Caco-2 (cell line): ENCODE data around the gene CEBPZOS. TPM values are rescaled to one million over a fixed set of nuclear protein-coding genes. Genes with fewer than 3 reads are reported as not detected.

Source experiments
- BruUV-seq: library from RNA; stranded (reverse); fragments of 400-500 nt; replicated peaks from 2 replicates; lab custom pipeline; 2021; lab: Mats Ljungman, UMichigan
- CTCF ChIA-PET: fragments of 300-600 bp; sonication (Branson Sonifier 250); formaldehyde crosslinking; loops from one replicate; lab custom pipeline; 2022; ENCODE audit warnings: antibody characterized with exemption; lab: Charles Lee
- POLR2A ChIA-PET: fragments of 300-600 bp; sonication (Branson Sonifier 250); formaldehyde crosslinking; loops from one replicate; lab custom pipeline; 2022; ENCODE audit warnings: antibody characterized with exemption; lab: Charles Lee
- DNase-seq, 2 experiments: peaks; one replicate each; pipeline versions ENCODE4 v3.0.0 to v3.0.0-alpha.2; 2020 to 2022
- H3K27me3 ChIP-seq: replicated peaks from 2 replicates; pipeline ENCODE4 v1.6.0; 2011; ENCODE audit warnings: low read length; ENCODE audit not compliant: control insufficient read depth, insufficient read depth
- H3K36me3 ChIP-seq: 2 replicates; pipeline ENCODE4 v1.5.1; 2011; ENCODE audit warnings: low read length; ENCODE audit not compliant: control insufficient read depth, insufficient read depth
- H3K4me1 ChIP-seq: fragments of 250-450 bp; sonication (Bioruptor Pico); 2 replicates; pipeline ENCODE4 v1.5.1; 2020; ENCODE audit warnings: mild to moderate bottlenecking
- H3K4me3 ChIP-seq: 2 replicates; pipeline ENCODE4 v1.5.1; 2011; ENCODE audit warnings: low read depth, mild to moderate bottlenecking, control low read depth, low read length
- H3K9me3 ChIP-seq: fragments of 250-450 bp; sonication (Bioruptor Pico); 2 replicates; pipeline ENCODE4 v1.5.1; 2020; ENCODE audit warnings: mild to moderate bottlenecking, moderate library complexity
- H3K27ac Mint-ChIP-seq: one replicate; pipeline ENCODE4 v1.8.0; 2022; ENCODE audit warnings: mixed read lengths; ENCODE audit not compliant: unreplicated experiment
- H3K27me3 Mint-ChIP-seq: one replicate; pipeline ENCODE4 v1.8.0; 2022; ENCODE audit warnings: mixed read lengths; ENCODE audit not compliant: insufficient read depth, unreplicated experiment
- H3K36me3 Mint-ChIP-seq: one replicate; pipeline ENCODE4 v1.8.0; 2022; ENCODE audit warnings: mild to moderate bottlenecking, mixed read lengths; ENCODE audit not compliant: insufficient read depth, unreplicated experiment
- H3K4me1 Mint-ChIP-seq: one replicate; pipeline ENCODE4 v1.8.0; 2022; ENCODE audit warnings: low read depth, mixed read lengths; ENCODE audit not compliant: unreplicated experiment
- H3K4me3 Mint-ChIP-seq: one replicate; pipeline ENCODE4 v1.8.0; 2022; ENCODE audit warnings: mild to moderate bottlenecking, moderate library complexity, mixed read lengths; ENCODE audit not compliant: unreplicated experiment
- H3K9me3 Mint-ChIP-seq: one replicate; pipeline ENCODE4 v1.8.0; 2022; ENCODE audit warnings: mixed read lengths; ENCODE audit not compliant: unreplicated experiment
- intact Hi-C: fragments of 100-400 bp; cut with micrococcal nuclease; formaldehyde crosslinking; loops from one replicate; pipeline ENCODE4 v1.10.0; 2022; ENCODE audit not compliant: unreplicated experiment
- total RNA-seq: library from RNA; stranded (reverse); gene quantifications from 2 replicates; pipeline ENCODE4 v1.2.3, GENCODE V29; 2022
- TF ChIP-seq, protein P1 (sequence below), 2 experiments: fragments of 200-600 bp in 1 of 2; IDR thresholded peaks; 1 replicate in 1 of 2; 2 replicates in 1 of 2; pipeline versions ENCODE4 v1.5.1 to v1.8.0; 2011 to 2022; ENCODE audit warnings: antibody characterized with exemption in 1 of 2, control low read depth in 1 of 2, inconsistent platforms in 1 of 2, low read depth in 1 of 2, low read length in 1 of 2, mild to moderate bottlenecking in 1 of 2, moderate library complexity in 1 of 2; ENCODE audit not compliant: insufficient read depth in 1 of 2, severe bottlenecking in 1 of 2, unreplicated experiment in 1 of 2

CEBPZOS gene
- total RNA-seq, 1 experiment from 2014 or later, result 56.0 TPM

- Mint-ChIP-seq H3K36me3 (peaks cover 30% of the 10 kb centered on the region), H3K4me1 (peaks cover 15% of the 10 kb centered on the region), H3K4me3 (no peak overlapping the region), H3K9me3 (no peaks in the 10 kb centered on the region), H3K27me3 (no peaks in the 10 kb centered on the region), H3K27ac (no peak overlapping the region)
- intact Hi-C loops, result no loop called here
- Histone ChIP-seq H3K4me3 (no peak overlapping the region), H3K4me1 (peaks cover 24% of the 10 kb centered on the region), H3K36me3 (peaks cover 7% of the 10 kb centered on the region), H3K9me3 (no peaks in the 10 kb centered on the region), H3K27me3 (no peaks in the 10 kb centered on the region)
- DNase-seq, result no peak
- ChIA-PET POLR2A (no interaction called here), CTCF (no interaction called here)
- no TSS peak for BruUV-seq
- TF ChIP-seq, protein P1, sequence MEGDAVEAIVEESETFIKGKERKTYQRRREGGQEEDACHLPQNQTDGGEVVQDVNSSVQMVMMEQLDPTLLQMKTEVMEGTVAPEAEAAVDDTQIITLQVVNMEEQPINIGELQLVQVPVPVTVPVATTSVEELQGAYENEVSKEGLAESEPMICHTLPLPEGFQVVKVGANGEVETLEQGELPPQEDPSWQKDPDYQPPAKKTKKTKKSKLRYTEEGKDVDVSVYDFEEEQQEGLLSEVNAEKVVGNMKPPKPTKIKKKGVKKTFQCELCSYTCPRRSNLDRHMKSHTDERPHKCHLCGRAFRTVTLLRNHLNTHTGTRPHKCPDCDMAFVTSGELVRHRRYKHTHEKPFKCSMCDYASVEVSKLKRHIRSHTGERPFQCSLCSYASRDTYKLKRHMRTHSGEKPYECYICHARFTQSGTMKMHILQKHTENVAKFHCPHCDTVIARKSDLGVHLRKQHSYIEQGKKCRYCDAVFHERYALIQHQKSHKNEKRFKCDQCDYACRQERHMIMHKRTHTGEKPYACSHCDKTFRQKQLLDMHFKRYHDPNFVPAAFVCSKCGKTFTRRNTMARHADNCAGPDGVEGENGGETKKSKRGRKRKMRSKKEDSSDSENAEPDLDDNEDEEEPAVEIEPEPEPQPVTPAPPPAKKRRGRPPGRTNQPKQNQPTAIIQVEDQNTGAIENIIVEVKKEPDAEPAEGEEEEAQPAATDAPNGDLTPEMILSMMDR (IDR thresholded peaks at IDR 0.05; ENCODE audit: insufficient read depth in 1 of 2, low read depth in 1 of 2, low read length in 1 of 2, severe bottlenecking in 1 of 2, unreplicated experiment in 1 of 2), result no peak
Observed at GRCh38 chr2:37228788-37229187, 32.5 kb downstream of the CEBPZOS start.

DNA sequence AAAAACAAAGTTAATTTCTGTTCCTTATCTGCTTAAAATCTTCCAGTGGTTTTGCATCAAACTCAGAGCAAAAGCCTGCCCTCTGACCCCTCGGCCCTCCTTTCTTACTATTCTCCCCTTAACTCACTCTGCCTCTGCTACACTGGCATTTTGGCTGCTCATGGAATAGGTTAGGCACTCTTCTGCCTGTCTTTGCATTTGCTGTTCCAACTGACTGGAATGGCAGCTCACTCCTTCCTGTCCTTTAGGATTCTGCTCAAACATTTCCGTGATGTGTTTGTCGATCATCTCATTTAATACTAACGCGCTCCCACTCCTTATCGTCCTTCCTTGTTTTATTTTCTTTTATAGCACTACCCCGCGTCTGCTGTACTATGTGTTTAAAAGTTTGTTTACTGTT, 34.3 kb downstream of the CEBPZOS start:
- POLR2A ChIA-PET, result interaction anchor here (1.8 kb wide), 1 partner anchor 34 kb away, joined by 4 read pairs; no protein-coding TSS in a partner anchor
- H3K9me3 ChIP-seq, result no peaks in the 10 kb centered on the region
- Mint-ChIP-seq H3K9me3 (no peaks in the 10 kb centered on the region), H3K4me3 (no peak overlapping the region), H3K4me1 (peaks cover 7% of the 10 kb centered on the region), H3K27ac (no peak overlapping the region), H3K36me3 (peaks cover 28% of the 10 kb centered on the region), H3K27me3 (no peaks in the 10 kb centered on the region)
- TF ChIP-seq, protein P1 (IDR thresholded peaks at IDR 0.05; ENCODE audit: insufficient read depth in 1 of 2, low read depth in 1 of 2, low read length in 1 of 2, severe bottlenecking in 1 of 2, unreplicated experiment in 1 of 2), result no peak
- H3K4me3 ChIP-seq, result peak overlapping the region; percentile 98
- CTCF ChIA-PET, result no interaction called here
- DNase-seq, result no peak
- intact Hi-C loops, result loop anchor here (1.0 kb wide), 1 partner anchor 62 kb away; no protein-coding TSS in a partner anchor
- H3K36me3 ChIP-seq, result peaks cover 7% of the 10 kb centered on the region
- H3K27me3 ChIP-seq, result no peaks in the 10 kb centered on the region
- peaks cover 17% of the 10 kb centered on the region for H3K4me1 ChIP-seq
- no TSS peak for BruUV-seq

DNA sequence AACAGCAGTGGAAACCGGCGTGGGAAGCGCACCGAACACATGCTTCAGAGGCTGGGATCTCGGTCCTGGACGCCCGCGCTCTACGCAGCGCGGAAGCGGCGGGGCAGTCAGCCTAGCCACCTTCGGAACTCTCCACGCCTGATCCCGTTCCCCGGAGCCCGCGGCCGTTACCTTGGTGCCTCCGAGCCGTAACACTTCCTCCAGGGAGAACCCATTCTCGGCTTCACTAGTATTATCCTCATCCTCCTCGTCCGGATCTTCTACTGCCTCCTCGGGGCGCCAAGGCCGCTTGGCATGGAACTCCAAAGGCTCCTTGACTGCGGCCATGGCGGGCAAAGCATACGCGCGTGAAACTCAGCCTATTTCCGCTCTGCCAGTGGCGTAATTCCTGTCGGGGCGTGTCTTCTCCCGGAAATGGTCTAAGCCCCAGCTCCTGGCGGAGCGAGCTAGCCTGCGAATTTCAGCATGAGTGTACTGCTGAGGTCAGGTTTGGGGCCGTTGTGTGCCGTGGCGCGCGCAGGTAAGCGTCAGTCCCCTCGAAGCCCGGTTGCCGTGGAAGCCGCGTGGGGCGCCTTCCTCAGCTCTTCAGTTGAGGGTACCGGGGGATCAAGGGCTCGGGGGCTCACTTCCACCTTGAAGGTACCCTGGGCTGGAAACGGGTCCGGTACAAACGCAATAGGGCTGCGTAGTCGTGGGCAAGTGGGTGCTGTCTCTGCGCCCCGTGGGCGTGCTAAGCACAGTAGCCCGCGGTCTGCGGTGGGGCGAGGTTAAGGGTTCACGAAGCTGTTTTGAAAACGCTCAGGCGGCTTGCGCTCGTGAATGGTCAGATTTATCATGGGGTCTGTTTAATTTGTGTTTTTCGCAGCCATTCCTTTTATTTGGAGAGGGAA, 35.2 kb downstream of the CEBPZOS start, which contains the start of the genes CEBPZ and NDUFAF7:
CEBPZ (minus strand) TSS at position 356 of the 890 bp plus-strand sequence; CDS start at position 327, 29 bp downstream.
NDUFAF7 (plus strand) TSS at position 418 of the 890 bp plus-strand sequence; CDS start at position 466, 48 bp downstream.
- Histone ChIP-seq H3K36me3 (peaks cover 7% of the 10 kb centered on the region), H3K9me3 (no peaks in the 10 kb centered on the region), H3K27me3 (no peaks in the 10 kb centered on the region), H3K4me1 (peaks cover 11% of the 10 kb centered on the region), H3K4me3 (peak within 1 kb of the TSS; percentile 98)
- TF ChIP-seq, protein P1 (IDR thresholded peaks at IDR 0.05; ENCODE audit: insufficient read depth in 1 of 2, low read depth in 1 of 2, low read length in 1 of 2, severe bottlenecking in 1 of 2, unreplicated experiment in 1 of 2), result no peak
- peak; percentile 91 to 92 for DNase-seq
- no TSS peak for BruUV-seq
- intact Hi-C loops, result loop anchor here (1.0 kb wide), 2 partner anchors 35 to 60 kb away; partner anchors contain the start of gene CEBPZOS
- H3K4me1 Mint-ChIP-seq, result peaks cover 7% of the 10 kb centered on the region
- H3K36me3 Mint-ChIP-seq, result peaks cover 35% of the 10 kb centered on the region
- H3K27ac Mint-ChIP-seq, result no peak within 1 kb of the TSS
- peaks cover 8% of the 10 kb centered on the region for H3K9me3 Mint-ChIP-seq
- H3K4me3 Mint-ChIP-seq, result no peak within 1 kb of the TSS
- POLR2A ChIA-PET, result interaction anchor here (0.6 to 1.8 kb wide), 6 partner anchors 10 to 1520 kb away, joined by 3 to 10 read pairs (median 4); partner anchors contain the start of gene SRSF7
- H3K27me3 Mint-ChIP-seq, result no peaks in the 10 kb centered on the region
- CTCF ChIA-PET, result interaction anchor here (0.6 to 0.7 kb wide), 3 partner anchors 21 to 322 kb away, joined by 3 read pairs; no protein-coding TSS in a partner anchor
